ENCODE data around the gene KLRD1. TPM values are rescaled to one million over a fixed set of nuclear protein-coding genes. Genes with fewer than 3 reads are reported as not detected.

KLRD1 gene
- total RNA-seq, 3 donors from 2014 or later = 2.3 to 3.7 (median 3.6) TPM

DNA sequence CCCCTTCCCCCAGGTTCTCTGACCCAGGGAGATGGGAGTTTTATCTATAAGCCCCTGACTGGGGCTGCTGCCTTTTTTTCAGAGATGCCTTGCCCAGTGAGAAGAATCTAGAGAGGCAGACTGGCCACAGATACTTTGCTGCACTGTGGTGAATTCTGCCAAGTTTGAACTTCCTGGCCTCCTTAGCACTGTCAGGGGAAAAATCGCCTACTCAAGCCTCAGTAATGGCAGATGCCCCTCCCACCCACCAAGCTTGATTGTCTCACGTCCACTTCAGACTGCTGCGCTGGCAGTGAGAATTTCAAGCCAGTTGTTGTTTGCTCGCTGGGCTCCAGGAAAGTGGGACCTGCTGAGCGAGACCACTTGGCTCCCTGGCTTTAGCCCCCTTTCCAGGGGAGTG is 50.5 kb downstream of the KLRD1 start:
- Histone ChIP-seq H3K4me1 (ENCODE audit: low read depth) (no peaks in the 10 kb centered on the region), H3K36me3 (ENCODE audit: low read depth) (no peaks in the 10 kb centered on the region), H3K4me3 (no peak overlapping the region), H3K9me3 (no peaks in the 10 kb centered on the region)
- DNase-seq (no peak), ATAC-seq (no peak)
- intact Hi-C loops (cut with DNase I, micrococcal nuclease) = no loop called here
- TF ChIP-seq, protein P1, sequence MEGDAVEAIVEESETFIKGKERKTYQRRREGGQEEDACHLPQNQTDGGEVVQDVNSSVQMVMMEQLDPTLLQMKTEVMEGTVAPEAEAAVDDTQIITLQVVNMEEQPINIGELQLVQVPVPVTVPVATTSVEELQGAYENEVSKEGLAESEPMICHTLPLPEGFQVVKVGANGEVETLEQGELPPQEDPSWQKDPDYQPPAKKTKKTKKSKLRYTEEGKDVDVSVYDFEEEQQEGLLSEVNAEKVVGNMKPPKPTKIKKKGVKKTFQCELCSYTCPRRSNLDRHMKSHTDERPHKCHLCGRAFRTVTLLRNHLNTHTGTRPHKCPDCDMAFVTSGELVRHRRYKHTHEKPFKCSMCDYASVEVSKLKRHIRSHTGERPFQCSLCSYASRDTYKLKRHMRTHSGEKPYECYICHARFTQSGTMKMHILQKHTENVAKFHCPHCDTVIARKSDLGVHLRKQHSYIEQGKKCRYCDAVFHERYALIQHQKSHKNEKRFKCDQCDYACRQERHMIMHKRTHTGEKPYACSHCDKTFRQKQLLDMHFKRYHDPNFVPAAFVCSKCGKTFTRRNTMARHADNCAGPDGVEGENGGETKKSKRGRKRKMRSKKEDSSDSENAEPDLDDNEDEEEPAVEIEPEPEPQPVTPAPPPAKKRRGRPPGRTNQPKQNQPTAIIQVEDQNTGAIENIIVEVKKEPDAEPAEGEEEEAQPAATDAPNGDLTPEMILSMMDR (IDR thresholded peaks at IDR 0.05) = no peak

DNA sequence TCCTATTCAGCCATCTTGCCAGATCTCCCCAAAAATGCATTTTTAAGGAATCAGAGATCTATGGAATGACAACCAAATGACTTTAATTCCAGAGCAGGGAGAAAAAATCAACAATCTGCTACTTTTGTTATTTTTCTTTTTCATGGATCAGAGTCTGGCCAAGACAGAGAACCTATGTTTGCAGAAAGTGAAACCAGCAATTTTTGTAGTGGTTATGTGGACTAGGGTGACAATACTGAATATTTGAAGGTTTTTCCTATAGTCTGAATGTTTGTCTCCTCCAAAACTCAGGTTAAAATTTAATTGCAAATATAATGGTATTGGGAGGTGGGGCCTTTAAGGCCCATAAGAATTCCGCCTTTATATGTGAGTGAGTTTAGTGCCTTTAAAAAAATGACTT is 51.3 kb downstream of the KLRD1 start:
- Histone ChIP-seq H3K4me3 (no peak overlapping the region), H3K9me3 (no peaks in the 10 kb centered on the region), H3K4me1 (ENCODE audit: low read depth) (peaks cover 7% of the 10 kb centered on the region), H3K36me3 (ENCODE audit: low read depth) (no peaks in the 10 kb centered on the region)
- no peak for ATAC-seq
- TF ChIP-seq, protein P1 (IDR thresholded peaks at IDR 0.05) = no peak
- DNase-seq = no peak
- intact Hi-C loops (cut with DNase I, micrococcal nuclease) = no loop called here

DNA sequence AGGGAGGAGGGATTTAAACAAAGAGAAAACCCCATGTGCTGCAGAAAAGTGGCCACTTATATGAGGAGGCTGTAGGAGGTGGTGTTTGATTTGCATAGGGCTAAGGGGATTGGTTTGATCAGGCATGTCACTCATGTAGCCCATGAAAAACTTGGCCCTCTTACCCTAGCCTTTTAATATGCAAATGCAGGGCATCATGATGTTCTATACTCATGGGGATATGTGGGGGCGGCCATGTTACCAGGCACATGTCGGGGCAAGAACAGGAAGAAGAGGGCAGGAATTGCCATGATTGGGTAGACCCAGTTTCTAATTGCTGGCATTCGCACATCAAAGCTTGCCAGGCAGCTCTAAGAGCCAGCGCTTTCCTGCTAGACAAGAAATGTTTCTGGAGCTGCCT is 53.4 kb downstream of the KLRD1 start:
- TF ChIP-seq, protein P1 (IDR thresholded peaks at IDR 0.05) = no peak
- Histone ChIP-seq H3K4me1 (ENCODE audit: low read depth) (peaks cover 15% of the 10 kb centered on the region), H3K4me3 (no peak overlapping the region), H3K36me3 (ENCODE audit: low read depth) (no peaks in the 10 kb centered on the region), H3K9me3 (no peaks in the 10 kb centered on the region)
- DNase-seq (no peak), ATAC-seq (no peak)
- intact Hi-C loops (cut with DNase I, micrococcal nuclease) = no loop called here

DNA sequence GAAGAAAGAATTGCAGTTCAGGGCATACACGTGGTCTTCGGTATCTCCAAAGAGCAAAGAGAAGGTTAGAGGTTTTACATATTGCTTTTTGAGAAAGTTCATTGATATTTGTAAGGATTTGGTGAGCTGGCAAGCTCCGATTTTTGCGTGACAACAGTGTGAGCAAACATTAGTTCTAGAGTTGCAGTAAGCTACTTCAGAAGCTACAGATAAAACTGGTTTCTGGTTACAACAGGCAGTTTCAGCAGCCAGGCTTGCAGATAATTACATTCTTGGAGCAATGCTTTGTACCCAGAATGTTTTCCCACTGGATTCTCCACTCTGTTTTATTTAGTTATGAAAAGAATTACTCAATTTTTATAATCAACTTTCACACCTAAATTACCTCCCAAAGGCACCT is 54.0 kb downstream of the KLRD1 start:
- intact Hi-C loops (cut with DNase I, micrococcal nuclease) = no loop called here
- H3K4me3 ChIP-seq = no peak overlapping the region
- TF ChIP-seq, protein P1 (IDR thresholded peaks at IDR 0.05) = no peak
- no peaks in the 10 kb centered on the region for H3K36me3 ChIP-seq (ENCODE audit: low read depth)
- H3K9me3 ChIP-seq = no peaks in the 10 kb centered on the region
- H3K4me1 ChIP-seq (ENCODE audit: low read depth) = peaks cover 15% of the 10 kb centered on the region
- DNase-seq (no peak), ATAC-seq (no peak)

DNA sequence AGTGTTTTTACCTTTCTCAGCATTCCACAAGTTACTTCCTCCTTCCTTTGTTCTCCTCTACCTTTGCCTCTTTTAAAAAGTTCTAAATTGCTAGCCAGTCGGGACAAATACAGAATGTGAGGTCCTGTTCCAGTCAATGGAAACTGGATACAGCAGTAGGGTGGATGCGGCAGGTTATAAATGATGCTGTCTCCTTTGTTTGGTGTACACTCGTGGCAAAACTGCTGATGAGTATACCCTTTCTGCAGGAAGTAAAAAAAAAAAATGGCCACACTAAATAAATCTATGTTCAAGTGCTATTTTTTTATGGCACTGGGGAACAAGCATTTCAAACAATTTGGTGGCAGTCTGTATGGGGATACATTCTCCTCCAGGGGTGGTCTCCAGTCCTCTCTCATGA is 54.7 kb downstream of the KLRD1 start:
- intact Hi-C loops (cut with DNase I, micrococcal nuclease) = no loop called here
- no peak for DNase-seq
- H3K4me1 ChIP-seq (ENCODE audit: low read depth) = peaks cover 15% of the 10 kb centered on the region
- no peaks in the 10 kb centered on the region for H3K9me3 ChIP-seq
- TF ChIP-seq, protein P1 (IDR thresholded peaks at IDR 0.05) = no peak
- ATAC-seq = no peak
- H3K4me3 ChIP-seq = no peak overlapping the region
- no peaks in the 10 kb centered on the region for H3K36me3 ChIP-seq (ENCODE audit: low read depth)

Data from mucosa of descending colon (tissue), 3 donors.